Fibroblast of peridontal ligament (primary cell): ENCODE data around the gene SLC7A10.

Source experiments
- DNase-seq: peaks from one replicate; pipeline ENCODE4 v3.0.0-alpha.2; 2010; ENCODE audit errors: extremely low read depth

The SLC7A10 gene

DNA sequence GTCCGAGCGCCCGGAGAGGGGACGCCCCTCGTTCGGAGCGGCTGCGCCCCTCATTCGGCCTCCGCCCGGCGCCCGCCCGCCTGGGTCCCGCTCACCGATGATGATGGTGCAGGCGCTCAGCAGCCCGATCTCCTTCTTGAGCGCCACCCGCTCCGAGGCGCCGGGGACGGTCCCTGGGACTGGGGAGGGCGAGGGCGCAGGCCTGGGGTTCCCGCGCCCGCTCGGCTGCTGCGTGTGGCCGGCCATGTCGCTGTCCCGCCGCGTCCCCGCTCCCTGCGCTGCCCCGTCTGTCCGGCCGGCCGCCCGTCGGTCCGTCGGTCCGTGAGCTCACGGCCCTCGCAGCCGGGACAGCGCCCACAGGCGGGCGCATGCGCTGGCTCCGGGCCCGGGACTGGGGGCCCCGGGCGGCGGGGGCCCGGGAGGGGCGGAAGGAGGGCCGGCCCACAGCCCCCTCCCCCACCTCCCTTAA lies at the start of gene SLC7A10:
SLC7A10 (minus strand) TSS at position 393 of the 469 bp plus-strand sequence; CDS start at position 246, 147 bp downstream.
- DNase-seq = no peak

- DNase-seq = no peak
Measured at GRCh38 chr19:33274663-33275558, 49.3 kb upstream of the SLC7A10 start.

GRCh38 chr19:33273881-33274662 lies 48.4 kb upstream of the SLC7A10 start:
- peak; percentile 82 for DNase-seq

GRCh38 chr19:33273065-33273736 lies 47.6 kb upstream of the SLC7A10 start:
- DNase-seq = no peak

DNA sequence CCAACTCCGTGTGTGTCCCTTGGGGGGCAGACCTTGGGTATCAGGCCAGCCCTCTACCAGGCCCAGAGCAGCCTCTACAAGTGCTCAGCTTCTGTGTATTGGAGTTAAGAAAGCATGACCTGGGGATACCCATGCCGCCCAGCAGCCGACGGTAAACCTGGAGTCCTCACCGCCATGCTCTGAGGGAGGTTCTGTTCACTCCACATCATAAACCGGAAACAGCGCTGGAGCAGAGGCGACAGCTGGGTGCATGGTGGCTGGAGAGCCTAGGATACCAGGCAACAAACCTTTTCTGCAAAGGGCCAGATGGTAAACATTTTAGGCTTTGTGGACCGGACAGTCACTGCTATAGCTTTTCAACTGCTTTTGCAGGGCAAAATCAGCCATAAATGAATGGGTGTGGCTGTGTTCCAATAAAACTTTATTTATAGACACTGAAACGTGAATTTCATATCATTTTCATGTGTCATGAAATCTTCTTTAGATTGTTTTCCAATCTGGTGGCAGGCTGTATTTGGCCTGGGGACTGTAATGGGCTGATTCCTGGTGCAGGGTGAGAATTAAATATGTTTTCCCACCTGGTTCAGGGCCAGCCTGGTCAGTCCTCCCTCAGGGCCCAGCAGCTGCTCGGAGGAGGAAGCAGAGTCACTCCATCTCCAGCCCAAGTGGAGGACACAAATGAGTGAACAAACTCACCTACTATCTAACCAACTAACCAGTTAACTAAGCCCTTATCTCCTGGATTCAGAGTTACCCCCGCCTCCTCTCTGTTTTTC lies 45.8 kb upstream of the SLC7A10 start:
- DNase-seq = no peak

DNA sequence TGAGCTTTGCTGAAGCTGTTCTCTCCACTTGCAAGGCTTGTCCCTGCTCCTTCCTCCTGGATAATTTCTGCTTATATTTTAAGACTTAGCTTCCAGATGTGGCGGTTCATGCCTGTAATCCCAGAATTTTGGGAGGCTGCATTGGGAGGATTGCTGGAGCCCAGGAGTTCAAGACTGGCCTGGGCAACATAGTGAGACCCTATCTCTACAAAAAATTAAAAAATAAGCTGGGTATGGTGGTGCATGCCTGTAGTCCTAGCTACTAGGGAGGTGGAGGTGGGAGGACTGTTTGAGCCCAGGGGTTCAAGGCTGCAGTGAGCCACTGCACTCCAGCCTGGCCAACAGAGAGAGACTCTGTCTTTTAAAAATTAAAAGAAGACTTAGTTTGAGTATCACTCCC lies 45.1 kb upstream of the SLC7A10 start:
- DNase-seq = no peak

DNA sequence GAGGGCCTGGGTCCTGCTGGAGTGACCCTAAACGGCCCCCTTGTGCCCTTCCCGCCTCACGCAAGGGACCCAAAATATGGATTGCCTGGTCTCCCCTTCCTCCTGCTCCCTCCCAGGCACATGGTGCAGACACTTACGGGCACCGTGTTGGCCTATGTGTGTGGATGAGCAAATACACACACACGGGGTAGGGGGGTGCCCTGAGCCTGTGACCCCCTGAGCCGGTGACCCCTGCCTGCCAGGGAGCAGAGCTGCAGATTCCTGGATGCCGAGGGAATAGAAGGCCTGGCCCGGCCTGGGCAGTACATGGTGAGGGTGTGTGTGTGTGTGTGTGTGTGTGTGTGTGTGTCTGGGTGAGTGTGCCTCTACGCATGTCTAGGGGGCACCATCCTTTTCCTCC lies 43.4 kb upstream of the SLC7A10 start:
- DNase-seq = no peak

GRCh38 chr19:33268162-33268991 lies 42.7 kb upstream of the SLC7A10 start:
- no peak for DNase-seq

DNA sequence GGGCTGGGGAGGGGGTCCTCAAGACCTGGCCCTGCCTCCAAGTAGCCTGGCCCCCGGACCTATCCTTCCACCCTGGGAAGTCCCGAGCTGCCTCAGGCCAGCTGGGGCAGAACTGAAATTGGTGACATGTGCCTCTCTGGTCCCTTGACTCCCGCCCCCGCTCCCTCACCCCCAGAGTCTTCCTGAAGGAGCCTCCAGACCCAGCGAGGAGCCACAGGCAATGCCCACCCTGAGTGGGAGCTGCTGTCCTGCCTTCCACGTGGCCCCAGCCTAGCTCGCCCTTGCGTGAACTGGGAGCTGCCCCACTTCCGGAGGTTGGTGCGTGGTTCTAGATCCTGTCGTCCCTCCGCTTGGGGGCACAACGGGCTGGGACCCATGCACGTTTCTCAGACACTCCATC lies 42.1 kb upstream of the SLC7A10 start:
- no peak for DNase-seq

GRCh38 chr19:33266974-33267484 lies 41.4 kb upstream of the SLC7A10 start:
- DNase-seq = no peak

DNA sequence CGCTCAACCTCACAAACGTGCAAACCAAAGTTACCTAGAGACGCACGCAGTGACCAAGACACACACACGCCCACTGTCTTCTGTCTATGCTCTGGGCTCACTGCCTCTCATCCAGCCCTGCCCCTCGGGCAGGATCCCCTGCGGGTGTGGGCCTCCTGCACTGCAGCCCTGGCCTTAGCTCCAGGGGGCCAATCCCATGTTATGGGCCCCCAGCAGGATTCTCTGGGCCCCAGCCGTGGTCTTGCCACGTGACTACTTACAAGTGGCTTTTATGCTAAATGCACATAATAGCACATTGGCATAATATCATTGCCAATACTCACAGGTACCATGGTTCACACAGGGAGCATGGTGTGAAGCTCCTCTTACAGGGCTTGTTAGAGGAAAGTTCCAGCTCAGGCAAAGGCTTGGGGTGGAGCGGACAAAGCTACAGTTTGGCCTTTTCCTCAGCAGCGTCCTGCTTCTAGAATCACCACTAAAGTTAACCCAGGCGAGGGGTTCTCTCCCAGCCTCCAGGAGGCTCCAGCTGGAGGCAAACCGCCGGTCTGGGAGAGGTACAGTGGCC lies 39.3 kb upstream of the SLC7A10 start:
- DNase-seq = no peak

DNA sequence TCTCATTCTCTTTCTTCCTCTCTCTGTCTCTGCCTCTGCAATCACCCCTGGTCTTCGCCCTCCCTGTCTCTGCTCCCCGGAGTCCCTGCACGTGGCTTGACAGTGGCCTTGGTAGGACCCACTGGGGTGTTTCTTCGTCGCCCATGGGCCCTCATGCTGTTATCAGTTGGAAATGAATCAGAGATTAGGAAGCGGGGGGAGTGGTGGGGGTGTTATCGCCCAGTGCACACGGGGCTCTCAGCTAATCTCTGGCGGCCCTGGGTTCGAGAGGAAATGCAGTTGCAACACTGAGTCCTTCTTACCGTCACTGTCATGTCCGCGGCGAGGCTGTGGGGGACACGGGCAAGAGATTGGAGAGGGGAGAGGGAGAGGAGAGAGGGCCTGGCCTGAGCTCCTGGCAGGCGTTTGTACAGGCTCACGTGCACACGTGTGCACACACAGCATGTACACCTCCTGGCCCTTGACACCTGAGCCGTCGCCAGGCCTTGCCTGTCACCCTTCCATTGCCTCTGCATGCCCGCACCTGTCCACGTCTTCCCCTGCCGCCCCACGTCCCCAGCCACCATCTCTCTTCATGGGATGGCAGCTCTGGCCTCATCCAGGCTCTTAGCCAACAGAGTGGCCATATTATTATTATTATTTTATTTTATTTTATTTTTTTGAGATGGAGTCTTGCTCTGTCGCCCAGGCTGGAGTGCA lies 37.8 kb upstream of the SLC7A10 start:
- DNase-seq = no peak

DNA sequence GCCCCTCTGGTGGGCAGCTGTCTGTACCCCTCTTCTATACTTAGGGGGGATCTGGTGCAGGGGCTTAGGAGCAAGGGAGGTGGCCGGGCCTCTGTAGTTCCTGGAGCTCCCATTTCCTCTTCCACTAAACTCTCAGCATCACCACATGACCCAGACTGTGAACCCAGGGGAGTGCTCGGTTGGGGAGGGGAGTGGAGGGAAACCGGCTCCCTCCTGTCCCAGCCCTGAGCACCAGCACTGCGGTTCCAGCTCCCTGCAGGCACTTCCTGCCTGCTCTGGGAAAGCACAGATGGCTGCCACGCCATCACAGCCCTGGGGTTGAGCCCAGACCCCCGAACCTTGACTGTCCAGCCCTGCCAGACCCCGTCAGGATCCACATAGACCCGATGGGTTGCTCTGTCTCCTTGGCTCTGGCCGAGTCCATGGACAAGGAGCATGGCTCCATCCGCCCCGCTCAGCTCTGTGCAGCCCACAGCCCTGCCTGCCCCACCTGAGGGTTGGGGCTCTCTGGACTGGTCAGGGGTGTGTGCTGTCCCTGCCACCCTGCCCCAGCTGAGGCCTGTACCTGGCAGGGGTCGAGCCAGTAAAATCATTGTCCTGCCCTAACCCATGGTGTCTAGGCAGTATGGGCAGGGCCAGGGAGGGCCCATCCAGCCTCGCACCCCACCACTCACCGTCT lies 36.0 kb upstream of the SLC7A10 start:
- DNase-seq = no peak

GRCh38 chr19:33260628-33261418 lies 35.2 kb upstream of the SLC7A10 start:
- no peak for DNase-seq

DNA sequence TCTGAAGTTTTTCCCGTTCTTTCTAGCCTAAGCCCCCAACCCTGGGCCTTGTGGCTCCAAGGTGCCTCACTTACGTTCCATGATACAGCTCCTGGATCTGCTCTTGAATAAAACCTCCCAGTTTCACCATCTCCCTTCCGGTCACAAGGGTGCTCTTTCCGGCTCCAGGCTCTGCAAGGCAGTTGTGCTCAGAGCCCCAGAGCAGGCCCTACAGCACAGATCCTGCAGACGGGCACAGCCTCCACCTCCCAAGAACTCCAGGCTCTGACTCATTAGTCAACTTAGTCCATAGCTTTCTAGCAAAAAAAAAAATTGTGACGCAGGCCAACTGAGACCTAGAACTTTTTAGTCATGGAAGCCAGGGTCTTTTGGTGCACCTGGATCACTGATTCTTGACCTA lies 33.9 kb upstream of the SLC7A10 start:
- no peak for DNase-seq

GRCh38 chr19:33257828-33258227 lies 32.2 kb upstream of the SLC7A10 start:
- DNase-seq = peak; percentile 1

DNA sequence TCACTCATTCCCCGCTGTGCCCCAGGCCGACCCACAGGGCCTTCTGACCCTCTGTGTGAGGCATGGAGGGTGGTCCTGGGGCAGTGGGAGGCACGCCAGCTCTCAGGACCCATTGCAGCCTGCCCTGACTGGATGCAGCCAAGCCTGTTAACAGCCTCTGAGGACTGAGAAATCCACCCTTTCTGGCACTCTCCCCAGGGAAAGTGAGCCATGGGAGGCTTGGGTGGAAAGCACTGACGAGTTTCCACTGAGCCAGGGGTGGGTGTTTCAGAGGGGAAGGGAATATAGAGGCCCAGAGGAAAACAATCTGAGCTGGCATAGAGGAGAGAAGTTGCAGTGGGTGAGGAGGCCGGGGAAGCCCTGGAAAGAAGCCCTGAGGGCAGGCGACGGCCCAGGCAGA lies 30.6 kb upstream of the SLC7A10 start:
- no peak for DNase-seq

GRCh38 chr19:33255781-33256180 lies 30.1 kb upstream of the SLC7A10 start:
- DNase-seq = no peak
